ENCODE data around the gene FAM24A. TPM values are rescaled to one million over a fixed set of nuclear protein-coding genes. Genes with fewer than 3 reads are reported as not detected.
"Not testable (repeated sequence)": the region's sequence is repeated elsewhere in the genome, so short reads cannot be mapped to it uniquely, and the experiment has no call there.

FAM24A gene
- total RNA-seq, 1 donor from 2014 or later, result not detected

GRCh38 chr10:122879339-122880273 is 30.8 kb upstream of the FAM24A start, which contains the start of gene FAM24B:
Gene FAM24B, minus strand, starts transcription at chr10:122879581. Its CDS starts 29,066 bp downstream, at chr10:122850515.
- Histone ChIP-seq H3K4me3 (peak within 1 kb of the TSS; percentile 50 to 60), H3K4me1 (peaks cover 17% of the 10 kb centered on the region), H3K9me3 (no peaks in the 10 kb centered on the region), H3K36me3 (no peaks in the 10 kb centered on the region), H3K27ac (peak within 1 kb of the TSS; percentile 14), H3K27me3 (no peaks in the 10 kb centered on the region)
- intact Hi-C loops (cut with DNase I), result no loop called here
- no peak for DNase-seq (ENCODE audit: extremely low spot score in 2 of 2)
- peak; percentile 74 to 91 for TF ChIP-seq POLR2AphosphoS5 (IDR thresholded peaks at IDR 0.05; ENCODE audit: insufficient read depth in 1 of 2, low read depth in 1 of 2)
- no peak for TF ChIP-seq CTCF (IDR thresholded peaks at IDR 0.05)

GRCh38 chr10:122882766-122883165 is 27.6 kb upstream of the FAM24A start:
- no peaks in the 10 kb centered on the region for H3K27me3 ChIP-seq
- peaks cover 17% of the 10 kb centered on the region for H3K4me1 ChIP-seq
- H3K4me3 ChIP-seq, result no peak overlapping the region
- H3K36me3 ChIP-seq, result no peaks in the 10 kb centered on the region
- DNase-seq (ENCODE audit: extremely low spot score in 2 of 2), result no peak
- no peaks in the 10 kb centered on the region for H3K9me3 ChIP-seq
- TF ChIP-seq POLR2AphosphoS5 (IDR thresholded peaks at IDR 0.05; ENCODE audit: insufficient read depth in 1 of 2, low read depth in 1 of 2) (no peak), POLR2A (IDR thresholded peaks at IDR 0.05) (no peak), CTCF (IDR thresholded peaks at IDR 0.05) (no peak)
- intact Hi-C loops (cut with DNase I), result no loop called here
- H3K27ac ChIP-seq, result no peak overlapping the region

GRCh38 chr10:122884166-122884565 is 26.2 kb upstream of the FAM24A start:
- intact Hi-C loops (cut with DNase I), result no loop called here

GRCh38 chr10:122894261-122894944 is 16.0 kb upstream of the FAM24A start:
- Histone ChIP-seq H3K4me3 (no peak overlapping the region), H3K9me3 (no peaks in the 10 kb centered on the region), H3K27ac (no peak overlapping the region), H3K4me1 (no peaks in the 10 kb centered on the region), H3K36me3 (no peaks in the 10 kb centered on the region), H3K27me3 (peaks cover 3% of the 10 kb centered on the region)
- DNase-seq (ENCODE audit: extremely low spot score in 2 of 2), result no peak
- TF ChIP-seq CTCF (IDR thresholded peaks at IDR 0.05) (no peak), POLR2A (IDR thresholded peaks at IDR 0.05) (no peak), POLR2AphosphoS5 (IDR thresholded peaks at IDR 0.05; ENCODE audit: insufficient read depth in 1 of 2, low read depth in 1 of 2) (no peak)
- intact Hi-C loops (cut with DNase I), result no loop called here

More at GRCh38 chr10:122884166-122884565, 26.2 kb upstream of the FAM24A start:
- Histone ChIP-seq H3K27ac (no peak overlapping the region), H3K9me3 (no peaks in the 10 kb centered on the region), H3K4me3 (no peak overlapping the region), H3K36me3 (no peaks in the 10 kb centered on the region), H3K4me1 (peaks cover 8% of the 10 kb centered on the region), H3K27me3 (no peaks in the 10 kb centered on the region)
- TF ChIP-seq POLR2AphosphoS5 (IDR thresholded peaks at IDR 0.05; ENCODE audit: insufficient read depth in 1 of 2, low read depth in 1 of 2) (no peak), POLR2A (IDR thresholded peaks at IDR 0.05) (no peak), CTCF (IDR thresholded peaks at IDR 0.05) (no peak)
- DNase-seq (ENCODE audit: extremely low spot score in 2 of 2), result no peak

GRCh38 chr10:122903861-122904260 is 6.5 kb upstream of the FAM24A start:
- H3K9me3 ChIP-seq; intact Hi-C loops (cut with DNase I); H3K27ac ChIP-seq; H3K4me1 ChIP-seq; H3K4me3 ChIP-seq; H3K27me3 ChIP-seq; DNase-seq (ENCODE audit: extremely low spot score in 2 of 2); H3K36me3 ChIP-seq: not testable (repeated sequence)
